ENCODE results near the gene OR6K2.

DNA sequence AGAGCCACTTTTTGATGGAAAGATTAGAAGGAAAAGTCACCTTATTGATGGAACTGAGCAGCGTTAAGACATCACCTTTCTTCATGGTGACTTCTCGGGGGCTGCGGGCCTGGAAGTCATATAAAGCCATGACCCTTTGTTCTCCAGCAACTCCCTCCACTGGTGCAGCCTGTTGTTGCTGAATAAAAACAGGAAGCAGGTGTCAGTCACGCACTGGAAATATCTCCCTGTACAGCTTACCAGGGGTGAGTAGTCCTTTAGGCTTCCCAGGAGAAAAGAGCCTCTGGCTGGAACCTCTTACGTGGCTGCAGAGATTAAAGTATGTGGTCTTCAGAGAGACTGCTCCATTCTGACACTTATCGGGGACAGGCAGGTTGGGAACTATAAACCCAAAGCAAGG lies 45.9 kb downstream of the OR6K2 start:
- TF ChIP-seq NFE2L1 (CRISPR knock-in tag; IDR thresholded peaks at IDR 0.05; ENCODE audit: borderline replicate concordance) (no peak), RELA (CRISPR knock-in tag; IDR thresholded peaks at IDR 0.05) (no peak), HOXA9 (CRISPR knock-in tag; IDR thresholded peaks at IDR 0.05; ENCODE audit: borderline replicate concordance) (no peak), ZBTB4 (CRISPR knock-in tag; IDR thresholded peaks at IDR 0.05; ENCODE audit: borderline replicate concordance) (no peak), ZBTB8A (CRISPR knock-in tag; IDR thresholded peaks at IDR 0.05; ENCODE audit: borderline replicate concordance, low read depth) (no peak), HDAC2 (CRISPR knock-in tag; IDR thresholded peaks at IDR 0.05) (no peak), ARNTL (CRISPR knock-in tag; IDR thresholded peaks at IDR 0.05) (no peak), ZNF510 (CRISPR knock-in tag; IDR thresholded peaks at IDR 0.05; ENCODE audit: low read depth) (no peak), HNF1B (CRISPR knock-in tag; IDR thresholded peaks at IDR 0.05) (no peak)
- TF ChIP-seq, protein P1, sequence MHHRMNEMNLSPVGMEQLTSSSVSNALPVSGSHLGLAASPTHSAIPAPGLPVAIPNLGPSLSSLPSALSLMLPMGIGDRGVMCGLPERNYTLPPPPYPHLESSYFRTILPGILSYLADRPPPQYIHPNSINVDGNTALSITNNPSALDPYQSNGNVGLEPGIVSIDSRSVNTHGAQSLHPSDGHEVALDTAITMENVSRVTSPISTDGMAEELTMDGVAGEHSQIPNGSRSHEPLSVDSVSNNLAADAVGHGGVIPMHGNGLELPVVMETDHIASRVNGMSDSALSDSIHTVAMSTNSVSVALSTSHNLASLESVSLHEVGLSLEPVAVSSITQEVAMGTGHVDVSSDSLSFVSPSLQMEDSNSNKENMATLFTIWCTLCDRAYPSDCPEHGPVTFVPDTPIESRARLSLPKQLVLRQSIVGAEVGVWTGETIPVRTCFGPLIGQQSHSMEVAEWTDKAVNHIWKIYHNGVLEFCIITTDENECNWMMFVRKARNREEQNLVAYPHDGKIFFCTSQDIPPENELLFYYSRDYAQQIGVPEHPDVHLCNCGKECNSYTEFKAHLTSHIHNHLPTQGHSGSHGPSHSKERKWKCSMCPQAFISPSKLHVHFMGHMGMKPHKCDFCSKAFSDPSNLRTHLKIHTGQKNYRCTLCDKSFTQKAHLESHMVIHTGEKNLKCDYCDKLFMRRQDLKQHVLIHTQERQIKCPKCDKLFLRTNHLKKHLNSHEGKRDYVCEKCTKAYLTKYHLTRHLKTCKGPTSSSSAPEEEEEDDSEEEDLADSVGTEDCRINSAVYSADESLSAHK (CRISPR knock-in tag; IDR thresholded peaks at IDR 0.05; ENCODE audit: borderline replicate concordance), result no peak
